ENCODE measurements around the gene ROR1. TPM values are rescaled to one million over a fixed set of nuclear protein-coding genes. Genes with fewer than 3 reads are reported as not detected.

ROR1 gene
- total RNA-seq, 1 experiment from 2014 or later, result 33.8 TPM

GRCh38 chr1:63799307-63799706 is 25.5 kb downstream of the ROR1 start:
- Mint-ChIP-seq H3K27me3 (ENCODE audit: unreplicated experiment) (no peaks in the 10 kb centered on the region), H3K4me1 (ENCODE audit: low read depth, unreplicated experiment) (peaks cover 47% of the 10 kb centered on the region), H3K9me3 (ENCODE audit: low read depth, unreplicated experiment) (no peaks in the 10 kb centered on the region), H3K36me3 (ENCODE audit: insufficient read depth, unreplicated experiment) (peaks cover 5% of the 10 kb centered on the region), H3K27ac (ENCODE audit: unreplicated experiment) (no peak overlapping the region), H3K4me3 (ENCODE audit: low read depth, unreplicated experiment) (no peak overlapping the region)
- TF ChIP-seq CTCF (IDR thresholded peaks at IDR 0.05; ENCODE audit: unreplicated experiment), result no peak
- CTCF ChIA-PET, result interaction anchor here (1.0 kb wide), 1 partner anchor 12 kb away, joined by 4 read pairs; no protein-coding TSS in a partner anchor
- BruUV-seq (replicated peaks), result no TSS peak
- DNase-seq, result no peak
- intact Hi-C loops (cut with micrococcal nuclease; ENCODE audit: unreplicated experiment), result no loop called here

- DNase-seq, result no peak
- peaks cover 5% of the 10 kb centered on the region for H3K36me3 Mint-ChIP-seq (ENCODE audit: insufficient read depth, unreplicated experiment)
- no TSS peak for BruUV-seq (replicated peaks)
- no peaks in the 10 kb centered on the region for H3K27me3 Mint-ChIP-seq (ENCODE audit: unreplicated experiment)
- peaks cover 44% of the 10 kb centered on the region for H3K4me1 Mint-ChIP-seq (ENCODE audit: low read depth, unreplicated experiment)
- TF ChIP-seq CTCF (IDR thresholded peaks at IDR 0.05; ENCODE audit: unreplicated experiment), result no peak
- H3K27ac Mint-ChIP-seq (ENCODE audit: unreplicated experiment), result no peak overlapping the region
- no peaks in the 10 kb centered on the region for H3K9me3 Mint-ChIP-seq (ENCODE audit: low read depth, unreplicated experiment)
- intact Hi-C loops (cut with micrococcal nuclease; ENCODE audit: unreplicated experiment), result no loop called here
- CTCF ChIA-PET, result interaction anchor here (1.0 kb wide), 1 partner anchor 11 kb away, joined by 4 read pairs; no protein-coding TSS in a partner anchor
- no peak overlapping the region for H3K4me3 Mint-ChIP-seq (ENCODE audit: low read depth, unreplicated experiment)
These were observed 26.0 kb downstream of the ROR1 start for GRCh38 chr1:63799820-63800219.

GRCh38 chr1:63802109-63802508 is 28.3 kb downstream of the ROR1 start:
- no peak for DNase-seq
- no peak overlapping the region for H3K4me3 Mint-ChIP-seq (ENCODE audit: low read depth, unreplicated experiment)
- H3K9me3 Mint-ChIP-seq (ENCODE audit: low read depth, unreplicated experiment), result no peaks in the 10 kb centered on the region
- no peaks in the 10 kb centered on the region for H3K27me3 Mint-ChIP-seq (ENCODE audit: unreplicated experiment)
- CTCF ChIA-PET, result no interaction called here
- H3K4me1 Mint-ChIP-seq (ENCODE audit: low read depth, unreplicated experiment), result peaks cover 31% of the 10 kb centered on the region
- peaks cover 5% of the 10 kb centered on the region for H3K36me3 Mint-ChIP-seq (ENCODE audit: insufficient read depth, unreplicated experiment)
- no TSS peak for BruUV-seq (replicated peaks)
- intact Hi-C loops (cut with micrococcal nuclease; ENCODE audit: unreplicated experiment), result no loop called here
- TF ChIP-seq CTCF (IDR thresholded peaks at IDR 0.05; ENCODE audit: unreplicated experiment), result no peak
- no peak overlapping the region for H3K27ac Mint-ChIP-seq (ENCODE audit: unreplicated experiment)

GRCh38 chr1:63804829-63805484 is 31.1 kb downstream of the ROR1 start:
- TF ChIP-seq CTCF (IDR thresholded peaks at IDR 0.05; ENCODE audit: unreplicated experiment), result no peak
- peaks cover 5% of the 10 kb centered on the region for H3K36me3 Mint-ChIP-seq (ENCODE audit: insufficient read depth, unreplicated experiment)
- H3K4me1 Mint-ChIP-seq (ENCODE audit: low read depth, unreplicated experiment), result peaks cover 24% of the 10 kb centered on the region
- no peak for DNase-seq
- peaks cover 6% of the 10 kb centered on the region for H3K9me3 Mint-ChIP-seq (ENCODE audit: low read depth, unreplicated experiment)
- no peak overlapping the region for H3K4me3 Mint-ChIP-seq (ENCODE audit: low read depth, unreplicated experiment)
- H3K27me3 Mint-ChIP-seq (ENCODE audit: unreplicated experiment), result no peaks in the 10 kb centered on the region
- intact Hi-C loops (cut with micrococcal nuclease; ENCODE audit: unreplicated experiment), result no loop called here
- no peak overlapping the region for H3K27ac Mint-ChIP-seq (ENCODE audit: unreplicated experiment)
- CTCF ChIA-PET, result no interaction called here
- no TSS peak for BruUV-seq (replicated peaks)

Data from Calu3 (cell line).